K562 (cell line): ENCODE data around the gene WDR88.

Experiments used
- ATF4 ChIP-seq: fragments of 450-650 bp; formaldehyde crosslinking; IDR thresholded peaks from 2 replicates; pipeline ENCODE4 v1.4.0; 2022; ENCODE audit warnings: mild to moderate bottlenecking, moderate library complexity
- CBX8 ChIP-seq: fragments of 200-600 bp; sonication (generic); IDR thresholded peaks from 2 replicates; pipeline ENCODE4 v1.6.1; 2012; ENCODE audit warnings: borderline replicate concordance, mixed run types, low read depth, mild to moderate bottlenecking, moderate library complexity, mixed read lengths, low read length, control low read depth, inconsistent platforms; ENCODE audit not compliant: poor library complexity, severe bottlenecking; ENCODE audit errors: extremely low read depth
- EZH2 ChIP-seq: IDR thresholded peaks from 2 replicates; pipeline ENCODE4 v1.6.1; 2012; ENCODE audit warnings: low read depth, mild to moderate bottlenecking, inconsistent platforms, low read length, borderline replicate concordance
- GABPA ChIP-seq: fragments of 200-800 bp; sonication (Bioruptor generic); conservative IDR thresholded peaks from 2 replicates; pipeline ENCODE4 v1.6.1; 2016; ENCODE audit warnings: low read depth, missing genetic modification characterization, missing compliant biosample characterization
- HNRNPL ChIP-seq: fragments of 200-400 bp; formaldehyde crosslinking; IDR thresholded peaks from 2 replicates; pipeline ENCODE4 v1.6.1; 2017; ENCODE audit warnings: low read depth, mild to moderate bottlenecking, low read length
- KAT7 ChIP-seq: sonication (generic); formaldehyde crosslinking; IDR thresholded peaks from 2 replicates; pipeline ENCODE4 v1.8.0; 2022; ENCODE audit warnings: missing genetic modification reagents, mild to moderate bottlenecking, borderline replicate concordance
- KDM1A ChIP-seq, 2 experiments: fragments of 450-650 bp; IDR thresholded peaks; 2 replicates each; pipeline ENCODE4 v1.6.1; 2016; ENCODE audit warnings: mild to moderate bottlenecking in 2 of 2
- NRF1 ChIP-seq, 2 experiments: fragments of 450-650 bp; IDR thresholded peaks in 1 of 2; conservative IDR thresholded peaks in 1 of 2; 2 replicates each; pipeline ENCODE4 v1.6.1; 2014; ENCODE audit warnings: mild to moderate bottlenecking in 2 of 2
- POLR2AphosphoS5 ChIP-seq: IDR thresholded peaks from 2 replicates; pipeline ENCODE4 v1.6.1; 2011; ENCODE audit warnings: mild to moderate bottlenecking, low read depth, low read length, moderate library complexity; ENCODE audit not compliant: control insufficient read depth, insufficient read depth
- REST ChIP-seq, 2 experiments: fragments of 450-650 bp; formaldehyde crosslinking in 1 of 2; IDR thresholded peaks; 2 replicates each; pipeline versions ENCODE4 v1.4.0 to v1.6.1; 2014 to 2020; ENCODE audit warnings: mild to moderate bottlenecking in 2 of 2, borderline replicate concordance in 1 of 2, low read depth in 1 of 2
- ZSCAN29 ChIP-seq: fragments of 450-650 bp; IDR thresholded peaks from 2 replicates; pipeline ENCODE4 v1.6.1; 2017
- TF ChIP-seq, protein P1 (sequence below): fragments of 450-650 bp; conservative IDR thresholded peaks from 2 replicates; pipeline ENCODE4 v1.6.1; 2016; ENCODE audit warnings: missing genetic modification characterization, low read depth, mild to moderate bottlenecking, missing compliant biosample characterization, moderate library complexity
- TF ChIP-seq, protein P2 (sequence below), 3 experiments: IDR thresholded peaks in 2 of 3; conservative IDR thresholded peaks in 1 of 3; 2 replicates each; pipeline ENCODE4 v1.5.1; 2011 to 2012; ENCODE audit warnings: low read length in 3 of 3, mild to moderate bottlenecking in 3 of 3, control low read depth in 2 of 3, improper control_type of control experiment in 1 of 3, inconsistent platforms in 1 of 3, low read depth in 1 of 3, mixed read lengths in 1 of 3, moderate library complexity in 1 of 3; ENCODE audit not compliant: insufficient read depth in 2 of 3

GRCh38 chr19:33171916-33172359, 40.0 kb downstream of the WDR88 start:
- no peak for TF ChIP-seq CBX8
- no peak for TF ChIP-seq NRF1 (conservative IDR thresholded peaks at IDR 0.05 in 1 of 2, IDR thresholded peaks at IDR 0.05 in 1 of 2)
- no peak for TF ChIP-seq GABPA (tag)
- no peak for TF ChIP-seq HNRNPL
- TF ChIP-seq, protein P1, sequence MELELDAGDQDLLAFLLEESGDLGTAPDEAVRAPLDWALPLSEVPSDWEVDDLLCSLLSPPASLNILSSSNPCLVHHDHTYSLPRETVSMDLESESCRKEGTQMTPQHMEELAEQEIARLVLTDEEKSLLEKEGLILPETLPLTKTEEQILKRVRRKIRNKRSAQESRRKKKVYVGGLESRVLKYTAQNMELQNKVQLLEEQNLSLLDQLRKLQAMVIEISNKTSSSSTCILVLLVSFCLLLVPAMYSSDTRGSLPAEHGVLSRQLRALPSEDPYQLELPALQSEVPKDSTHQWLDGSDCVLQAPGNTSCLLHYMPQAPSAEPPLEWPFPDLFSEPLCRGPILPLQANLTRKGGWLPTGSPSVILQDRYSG, result no peak
- TF ChIP-seq, protein P2, sequence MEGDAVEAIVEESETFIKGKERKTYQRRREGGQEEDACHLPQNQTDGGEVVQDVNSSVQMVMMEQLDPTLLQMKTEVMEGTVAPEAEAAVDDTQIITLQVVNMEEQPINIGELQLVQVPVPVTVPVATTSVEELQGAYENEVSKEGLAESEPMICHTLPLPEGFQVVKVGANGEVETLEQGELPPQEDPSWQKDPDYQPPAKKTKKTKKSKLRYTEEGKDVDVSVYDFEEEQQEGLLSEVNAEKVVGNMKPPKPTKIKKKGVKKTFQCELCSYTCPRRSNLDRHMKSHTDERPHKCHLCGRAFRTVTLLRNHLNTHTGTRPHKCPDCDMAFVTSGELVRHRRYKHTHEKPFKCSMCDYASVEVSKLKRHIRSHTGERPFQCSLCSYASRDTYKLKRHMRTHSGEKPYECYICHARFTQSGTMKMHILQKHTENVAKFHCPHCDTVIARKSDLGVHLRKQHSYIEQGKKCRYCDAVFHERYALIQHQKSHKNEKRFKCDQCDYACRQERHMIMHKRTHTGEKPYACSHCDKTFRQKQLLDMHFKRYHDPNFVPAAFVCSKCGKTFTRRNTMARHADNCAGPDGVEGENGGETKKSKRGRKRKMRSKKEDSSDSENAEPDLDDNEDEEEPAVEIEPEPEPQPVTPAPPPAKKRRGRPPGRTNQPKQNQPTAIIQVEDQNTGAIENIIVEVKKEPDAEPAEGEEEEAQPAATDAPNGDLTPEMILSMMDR (IDR thresholded peaks at IDR 0.05 in 2 of 3, conservative IDR thresholded peaks at IDR 0.05 in 1 of 3; ENCODE audit: insufficient read depth in 2 of 3, low read depth in 1 of 3, low read length in 3 of 3), result no peak
- no peak for TF ChIP-seq KDM1A (IDR thresholded peaks at IDR 0.05)
- no peak for TF ChIP-seq REST (IDR thresholded peaks at IDR 0.05; ENCODE audit: borderline replicate concordance)
- TF ChIP-seq REST (CRISPR knock-in tag; IDR thresholded peaks at IDR 0.05; ENCODE audit: low read depth), result no peak
- no peak for TF ChIP-seq KAT7 (CRISPR knock-in tag)
- TF ChIP-seq ATF4 (CRISPR knock-in tag), result no peak
- no peak for TF ChIP-seq EZH2
- TF ChIP-seq ZSCAN29, result no peak
- no peak for TF ChIP-seq POLR2AphosphoS5
